Measurements from ENCODE around the gene MRTO4.
"Not testable (repeated sequence)": the region's sequence is repeated elsewhere in the genome, so short reads cannot be mapped to it uniquely, and the experiment has no call there.

The MRTO4 gene

GRCh38 chr1:19270343-19270730 is 18.7 kb downstream of the MRTO4 start:
- DNase-seq (ENCODE audit: low read depth) = not testable (repeated sequence)

GRCh38 chr1:19272064-19272463 is 20.5 kb downstream of the MRTO4 start:
- no peak for DNase-seq (ENCODE audit: low read depth)

- no peak for DNase-seq (ENCODE audit: low read depth)
These were observed 21.7 kb downstream of the MRTO4 start for GRCh38 chr1:19273106-19273843.

GRCh38 chr1:19273844-19274531 is 22.4 kb downstream of the MRTO4 start:
- DNase-seq (ENCODE audit: low read depth) = not testable (repeated sequence)

- no peak for DNase-seq (ENCODE audit: low read depth)
These were observed 23.0 kb downstream of the MRTO4 start for GRCh38 chr1:19274636-19275035.

- no peak for DNase-seq (ENCODE audit: low read depth)
These were observed 32.3 kb downstream of the MRTO4 start for GRCh38 chr1:19283891-19284290.

GRCh38 chr1:19284881-19285280 is 33.3 kb downstream of the MRTO4 start:
- DNase-seq (ENCODE audit: low read depth) = no peak

- DNase-seq (ENCODE audit: low read depth) = not testable (repeated sequence)
These were observed 33.8 kb downstream of the MRTO4 start for GRCh38 chr1:19285366-19285765.

- not testable (repeated sequence) for DNase-seq (ENCODE audit: low read depth)
These were observed 34.2 kb downstream of the MRTO4 start for GRCh38 chr1:19285807-19286206.

GRCh38 chr1:19287436-19288185 is 36.0 kb downstream of the MRTO4 start:
- no peak for DNase-seq (ENCODE audit: low read depth)

GRCh38 chr1:19288324-19289241 is 37.0 kb downstream of the MRTO4 start, which contains the start of gene AKR7A3:
Gene AKR7A3, minus strand, starts transcription at chr1:19288770. Its CDS starts 61 bp downstream, at chr1:19288709.
- peak; percentile 72 for DNase-seq (ENCODE audit: low read depth)

- no peak for DNase-seq (ENCODE audit: low read depth)
These were observed 37.6 kb downstream of the MRTO4 start for GRCh38 chr1:19289244-19289643.

- no peak for DNase-seq (ENCODE audit: low read depth)
These were observed 43.0 kb downstream of the MRTO4 start for GRCh38 chr1:19294638-19295037.

- no peak for DNase-seq (ENCODE audit: low read depth)
These were observed 48.6 kb downstream of the MRTO4 start for GRCh38 chr1:19300211-19300610.

GRCh38 chr1:19304081-19304480 is 52.5 kb downstream of the MRTO4 start:
- not testable (repeated sequence) for DNase-seq (ENCODE audit: low read depth)

GRCh38 chr1:19305880-19306279 is 54.3 kb downstream of the MRTO4 start:
- no peak for DNase-seq (ENCODE audit: low read depth)

GRCh38 chr1:19306941-19307340 is 55.3 kb downstream of the MRTO4 start:
- no peak for DNase-seq (ENCODE audit: low read depth)

- DNase-seq (ENCODE audit: low read depth) = no peak
These were observed 56.3 kb downstream of the MRTO4 start for GRCh38 chr1:19307794-19308508.

GRCh38 chr1:19308509-19308907 is 56.9 kb downstream of the MRTO4 start:
- DNase-seq (ENCODE audit: low read depth) = no peak

- no peak for DNase-seq (ENCODE audit: low read depth)
These were observed 57.7 kb downstream of the MRTO4 start for GRCh38 chr1:19309123-19309813.
